Transverse colon (tissue), 4 donors: ENCODE measurements around the gene TARM1.

ENCODE experiments used
- POLR2A ChIP-seq: fragments of 450-650 bp; IDR thresholded peaks from one replicate; pipeline ENCODE4 v1.6.1; 2016; ENCODE audit warnings: antibody characterized with exemption, mild to moderate bottlenecking, moderate library complexity
- POLR2AphosphoS5 ChIP-seq, 3 donors: sonication (generic); formaldehyde crosslinking; IDR thresholded peaks; one replicate each; pipeline ENCODE4 v1.6.1; 2016; ENCODE audit warnings: antibody characterized with exemption in 3 of 3
- TF ChIP-seq, protein P1 (sequence below), 5 experiments: fragments of 200-600 bp in 3 of 5; fragments of 450-650 bp in 2 of 5; sonication (generic) in 3 of 5; IDR thresholded peaks; 1 replicate in 2 of 5; 2 replicates in 3 of 5; pipeline ENCODE4 v1.5.1; 2016 to 2017; ENCODE audit warnings: antibody characterized with exemption in 5 of 5, inconsistent platforms in 3 of 5, mild to moderate bottlenecking in 2 of 5, moderate library complexity in 1 of 5

DNA sequence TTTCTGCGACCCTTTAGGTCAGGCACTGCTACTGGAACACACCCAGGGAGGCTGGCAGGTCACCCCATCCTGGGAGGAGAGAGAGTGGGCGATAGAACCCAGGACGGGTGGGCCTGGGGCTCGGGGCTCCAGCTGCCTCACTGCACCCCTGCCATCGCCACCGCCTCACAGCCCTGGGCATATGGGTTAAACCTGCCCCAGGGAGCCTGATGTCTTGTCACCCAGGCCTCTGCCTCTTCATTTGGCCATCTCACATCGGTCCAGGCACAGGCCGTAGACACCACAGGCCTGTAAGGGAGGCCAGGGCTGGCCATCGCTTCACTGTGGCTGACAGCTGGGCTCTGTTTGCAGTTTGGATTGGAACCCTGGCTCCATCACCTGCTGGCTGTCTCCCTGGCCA, 44.5 kb upstream of the TARM1 start:
- TF ChIP-seq, protein P1, sequence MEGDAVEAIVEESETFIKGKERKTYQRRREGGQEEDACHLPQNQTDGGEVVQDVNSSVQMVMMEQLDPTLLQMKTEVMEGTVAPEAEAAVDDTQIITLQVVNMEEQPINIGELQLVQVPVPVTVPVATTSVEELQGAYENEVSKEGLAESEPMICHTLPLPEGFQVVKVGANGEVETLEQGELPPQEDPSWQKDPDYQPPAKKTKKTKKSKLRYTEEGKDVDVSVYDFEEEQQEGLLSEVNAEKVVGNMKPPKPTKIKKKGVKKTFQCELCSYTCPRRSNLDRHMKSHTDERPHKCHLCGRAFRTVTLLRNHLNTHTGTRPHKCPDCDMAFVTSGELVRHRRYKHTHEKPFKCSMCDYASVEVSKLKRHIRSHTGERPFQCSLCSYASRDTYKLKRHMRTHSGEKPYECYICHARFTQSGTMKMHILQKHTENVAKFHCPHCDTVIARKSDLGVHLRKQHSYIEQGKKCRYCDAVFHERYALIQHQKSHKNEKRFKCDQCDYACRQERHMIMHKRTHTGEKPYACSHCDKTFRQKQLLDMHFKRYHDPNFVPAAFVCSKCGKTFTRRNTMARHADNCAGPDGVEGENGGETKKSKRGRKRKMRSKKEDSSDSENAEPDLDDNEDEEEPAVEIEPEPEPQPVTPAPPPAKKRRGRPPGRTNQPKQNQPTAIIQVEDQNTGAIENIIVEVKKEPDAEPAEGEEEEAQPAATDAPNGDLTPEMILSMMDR (IDR thresholded peaks at IDR 0.05) = no peak
- TF ChIP-seq POLR2A (no peak), POLR2AphosphoS5 (IDR thresholded peaks at IDR 0.05) (no peak)
